ENCODE data around the gene ZNF784.
"Not testable (repeated sequence)": the region's sequence is repeated elsewhere in the genome, so short reads cannot be mapped to it uniquely, and the experiment has no call there.

The ZNF784 gene

GRCh38 chr19:55580628-55581144, 43.7 kb downstream of the ZNF784 start, which contains the start of gene ZNF579:
ZNF579 (minus strand) TSS chr19:55580848; CDS start chr19:55579639, 1,209 bp downstream.
- peak; percentile 81 to 86 for DNase-seq

GRCh38 chr19:55579766-55580621, 44.4 kb downstream of the ZNF784 start:
- peak; percentile 33 to 41 for DNase-seq

- DNase-seq = no peak
These were observed 45.3 kb downstream of the ZNF784 start for GRCh38 chr19:55578761-55579747.

- no peak for DNase-seq
These were observed 46.2 kb downstream of the ZNF784 start for GRCh38 chr19:55578031-55578760.

- no peak for DNase-seq
These were observed 47.6 kb downstream of the ZNF784 start for GRCh38 chr19:55576746-55577145.

GRCh38 chr19:55573929-55574328, 50.4 kb downstream of the ZNF784 start:
- not testable (repeated sequence) for DNase-seq

Measured in Kasumi-1 (cell line).